T-helper 1 cell treated with Interleukin-12 subunit alpha and Interleukin-12 subunit beta and Interleukin-4 antibody, amounts not matched to agents 30 μg/mL and 1 μg/mL, for 36 hours (primary cell): ENCODE measurements around the gene ADCK1.
"Not testable (repeated sequence)": the region's sequence is repeated elsewhere in the genome, so short reads cannot be mapped to it uniquely, and the experiment has no call there.

ENCODE experiments used
- H3K27ac Mint-ChIP-seq: one replicate; pipeline ENCODE4 v1.8.0; 2021; ENCODE audit warnings: mild to moderate bottlenecking, mixed read lengths
- H3K27me3 Mint-ChIP-seq: one replicate; pipeline ENCODE4 v1.8.0; 2021; ENCODE audit warnings: low read depth, mixed read lengths
- H3K36me3 Mint-ChIP-seq: one replicate; pipeline ENCODE4 v1.8.0; 2021; ENCODE audit warnings: low read depth, mixed read lengths
- H3K4me1 Mint-ChIP-seq: one replicate; pipeline ENCODE4 v1.8.0; 2021; ENCODE audit warnings: low read depth, mixed read lengths
- H3K4me3 Mint-ChIP-seq: one replicate; pipeline ENCODE4 v1.8.0; 2021; ENCODE audit warnings: mild to moderate bottlenecking, moderate library complexity, mixed read lengths
- H3K9me3 Mint-ChIP-seq: one replicate; pipeline ENCODE4 v1.8.0; 2021; ENCODE audit warnings: mixed read lengths

The ADCK1 gene

GRCh38 chr14:77791225-77791600 is 8.7 kb upstream of the ADCK1 start:
- Mint-ChIP-seq H3K27me3 (peaks cover 4% of the 10 kb centered on the region), H3K4me3 (no peak overlapping the region), H3K9me3 (no peaks in the 10 kb centered on the region), H3K36me3 (no peaks in the 10 kb centered on the region), H3K27ac (no peak overlapping the region), H3K4me1 (no peaks in the 10 kb centered on the region)

- not testable (repeated sequence) for H3K27me3 Mint-ChIP-seq, H3K27ac Mint-ChIP-seq, H3K4me1 Mint-ChIP-seq, H3K4me3 Mint-ChIP-seq, H3K36me3 Mint-ChIP-seq, H3K9me3 Mint-ChIP-seq
Observed at GRCh38 chr14:77793255-77793654, 6.7 kb upstream of the ADCK1 start.

- Mint-ChIP-seq H3K4me1 (no peaks in the 10 kb centered on the region), H3K27me3 (peaks cover 9% of the 10 kb centered on the region), H3K27ac (no peak overlapping the region), H3K4me3 (no peak overlapping the region), H3K9me3 (no peaks in the 10 kb centered on the region), H3K36me3 (no peaks in the 10 kb centered on the region)
Observed at GRCh38 chr14:77794357-77794756, 5.6 kb upstream of the ADCK1 start.

- H3K4me1 Mint-ChIP-seq: not testable (repeated sequence)
- peak overlapping the region; percentile 83 for H3K4me3 Mint-ChIP-seq
Observed at GRCh38 chr14:77799456-77799855, 453 bp upstream of the ADCK1 start.

GRCh38 chr14:77800814-77801213 is 905 bp downstream of the ADCK1 start:
- Mint-ChIP-seq H3K36me3 (no peaks in the 10 kb centered on the region), H3K27me3 (peaks cover 5% of the 10 kb centered on the region), H3K4me3 (peak overlapping the region; percentile 79), H3K4me1 (peaks cover 8% of the 10 kb centered on the region), H3K9me3 (no peaks in the 10 kb centered on the region), H3K27ac (no peak overlapping the region)

More at GRCh38 chr14:77799456-77799855, 453 bp upstream of the ADCK1 start:
- H3K27ac Mint-ChIP-seq: peak overlapping the region; percentile 76
- not testable (repeated sequence) for H3K27me3 Mint-ChIP-seq, H3K9me3 Mint-ChIP-seq, H3K36me3 Mint-ChIP-seq

GRCh38 chr14:77804592-77804991 is 4.7 kb downstream of the ADCK1 start:
- H3K9me3 Mint-ChIP-seq: no peaks in the 10 kb centered on the region
- no peaks in the 10 kb centered on the region for H3K27me3 Mint-ChIP-seq
- no peak overlapping the region for H3K4me3 Mint-ChIP-seq
- H3K4me1 Mint-ChIP-seq: peaks cover 6% of the 10 kb centered on the region
- H3K36me3 Mint-ChIP-seq: no peaks in the 10 kb centered on the region
- no peak overlapping the region for H3K27ac Mint-ChIP-seq

- Mint-ChIP-seq H3K9me3 (no peaks in the 10 kb centered on the region), H3K4me3 (no peak overlapping the region), H3K27ac (no peak overlapping the region), H3K36me3 (no peaks in the 10 kb centered on the region), H3K4me1 (no peaks in the 10 kb centered on the region), H3K27me3 (no peaks in the 10 kb centered on the region)
Observed at GRCh38 chr14:77805706-77806105, 5.8 kb downstream of the ADCK1 start.

- no peak overlapping the region for H3K27ac Mint-ChIP-seq
- no peaks in the 10 kb centered on the region for H3K4me1 Mint-ChIP-seq
- no peaks in the 10 kb centered on the region for H3K9me3 Mint-ChIP-seq
- H3K27me3 Mint-ChIP-seq: no peaks in the 10 kb centered on the region
- H3K36me3 Mint-ChIP-seq: no peaks in the 10 kb centered on the region
- no peak overlapping the region for H3K4me3 Mint-ChIP-seq
Observed at GRCh38 chr14:77808250-77808649, 8.3 kb downstream of the ADCK1 start.

- no peaks in the 10 kb centered on the region for H3K36me3 Mint-ChIP-seq
- no peaks in the 10 kb centered on the region for H3K9me3 Mint-ChIP-seq
- no peaks in the 10 kb centered on the region for H3K4me1 Mint-ChIP-seq
- no peak overlapping the region for H3K4me3 Mint-ChIP-seq
- H3K27ac Mint-ChIP-seq: no peak overlapping the region
- no peaks in the 10 kb centered on the region for H3K27me3 Mint-ChIP-seq
Observed at GRCh38 chr14:77809011-77809410, 9.1 kb downstream of the ADCK1 start.

- Mint-ChIP-seq H3K9me3 (no peaks in the 10 kb centered on the region), H3K4me1 (no peaks in the 10 kb centered on the region), H3K27ac (no peak overlapping the region), H3K27me3 (no peaks in the 10 kb centered on the region), H3K4me3 (no peak overlapping the region), H3K36me3 (no peaks in the 10 kb centered on the region)
Observed at GRCh38 chr14:77812028-77812427, 12.1 kb downstream of the ADCK1 start.

- not testable (repeated sequence) for H3K27ac Mint-ChIP-seq, H3K27me3 Mint-ChIP-seq
Observed at GRCh38 chr14:77812682-77813081, 12.8 kb downstream of the ADCK1 start.

GRCh38 chr14:77822307-77822706 is 22.4 kb downstream of the ADCK1 start:
- H3K36me3 Mint-ChIP-seq: no peaks in the 10 kb centered on the region
- H3K27ac Mint-ChIP-seq: no peak overlapping the region

More at GRCh38 chr14:77812682-77813081, 12.8 kb downstream of the ADCK1 start:
- not testable (repeated sequence) for H3K4me1 Mint-ChIP-seq, H3K36me3 Mint-ChIP-seq, H3K4me3 Mint-ChIP-seq, H3K9me3 Mint-ChIP-seq

GRCh38 chr14:77822741-77823140 is 22.8 kb downstream of the ADCK1 start:
- Mint-ChIP-seq H3K27ac (no peak overlapping the region), H3K4me3 (no peak overlapping the region), H3K36me3 (no peaks in the 10 kb centered on the region), H3K27me3 (no peaks in the 10 kb centered on the region), H3K4me1 (no peaks in the 10 kb centered on the region), H3K9me3 (no peaks in the 10 kb centered on the region)

More at GRCh38 chr14:77822307-77822706, 22.4 kb downstream of the ADCK1 start:
- Mint-ChIP-seq H3K9me3 (no peaks in the 10 kb centered on the region), H3K27me3 (no peaks in the 10 kb centered on the region), H3K4me3 (no peak overlapping the region), H3K4me1 (no peaks in the 10 kb centered on the region)

GRCh38 chr14:77823378-77823777 is 23.5 kb downstream of the ADCK1 start:
- H3K27me3 Mint-ChIP-seq: no peaks in the 10 kb centered on the region
- H3K9me3 Mint-ChIP-seq: no peaks in the 10 kb centered on the region
- H3K4me3 Mint-ChIP-seq: no peak overlapping the region
- H3K27ac Mint-ChIP-seq: no peak overlapping the region
- H3K36me3 Mint-ChIP-seq: no peaks in the 10 kb centered on the region
- H3K4me1 Mint-ChIP-seq: no peaks in the 10 kb centered on the region

- Mint-ChIP-seq H3K36me3 (no peaks in the 10 kb centered on the region), H3K27ac (no peak overlapping the region), H3K9me3 (no peaks in the 10 kb centered on the region), H3K27me3 (no peaks in the 10 kb centered on the region), H3K4me3 (no peak overlapping the region), H3K4me1 (no peaks in the 10 kb centered on the region)
Observed at GRCh38 chr14:77825895-77826519, 26.1 kb downstream of the ADCK1 start.

- H3K36me3 Mint-ChIP-seq: no peaks in the 10 kb centered on the region
- H3K4me1 Mint-ChIP-seq: no peaks in the 10 kb centered on the region
- H3K27ac Mint-ChIP-seq: no peak overlapping the region
- H3K9me3 Mint-ChIP-seq: no peaks in the 10 kb centered on the region
- H3K27me3 Mint-ChIP-seq: no peaks in the 10 kb centered on the region
- no peak overlapping the region for H3K4me3 Mint-ChIP-seq
Observed at GRCh38 chr14:77830692-77831091, 30.8 kb downstream of the ADCK1 start.
